ENCODE results near the gene ABCA7. TPM values are rescaled to one million over a fixed set of nuclear protein-coding genes. Genes with fewer than 3 reads are reported as not detected.

The ABCA7 gene
- total RNA-seq, 1 donor from 2014 or later, result 10.5 TPM

- intact Hi-C loops (cut with DNase I), result loop anchor here (10.0 kb wide), 1 partner anchor 169 kb away; the partner anchor contains the start of gene ARID3A
These were observed 53.4 kb downstream of the ABCA7 start for GRCh38 chr19:1093330-1093729.

GRCh38 chr19:1093811-1094553 is 54.1 kb downstream of the ABCA7 start:
- DNase-seq (ENCODE audit: low spot score), result no peak
- intact Hi-C loops (cut with DNase I), result loop anchor here (10.0 kb wide), 1 partner anchor 169 kb away; the partner anchor contains the start of gene ARID3A

More at GRCh38 chr19:1093330-1093729, 53.4 kb downstream of the ABCA7 start:
- DNase-seq (ENCODE audit: low spot score), result no peak

GRCh38 chr19:1094655-1094977 is 54.7 kb downstream of the ABCA7 start:
- intact Hi-C loops (cut with DNase I), result loop anchor here (10.0 kb wide), 1 partner anchor 170 kb away; the partner anchor contains the start of gene ARID3A
- no peak for DNase-seq (ENCODE audit: low spot score)

GRCh38 chr19:1094978-1095701 is 55.2 kb downstream of the ABCA7 start, which contains the start of gene POLR2E:
Gene POLR2E, minus strand, starts transcription at chr19:1095375. Its CDS starts 60 bp downstream, at chr19:1095315.
- intact Hi-C loops (cut with DNase I), result loop anchor here (10.0 kb wide), 1 partner anchor 170 kb away; the partner anchor contains the start of gene ARID3A
- DNase-seq (ENCODE audit: low spot score), result peak; percentile 100

- intact Hi-C loops (cut with DNase I), result loop anchor here (10.0 kb wide), 1 partner anchor 173 kb away; the partner anchor contains the start of gene ARID3A
These were observed 57.9 kb downstream of the ABCA7 start for GRCh38 chr19:1097810-1098176.

GRCh38 chr19:1098177-1099051 is 58.5 kb downstream of the ABCA7 start:
- no peak for DNase-seq (ENCODE audit: low spot score)
- intact Hi-C loops (cut with DNase I), result loop anchor here (10.0 kb wide), 1 partner anchor 174 kb away; the partner anchor contains the start of gene ARID3A

More at GRCh38 chr19:1097810-1098176, 57.9 kb downstream of the ABCA7 start:
- no peak for DNase-seq (ENCODE audit: low spot score)

GRCh38 chr19:1101337-1101698 is 61.4 kb downstream of the ABCA7 start:
- intact Hi-C loops (cut with DNase I), result no loop called here
- no peak for DNase-seq (ENCODE audit: low spot score)

GRCh38 chr19:1102407-1103131 is 62.7 kb downstream of the ABCA7 start:
- DNase-seq (ENCODE audit: low spot score), result no peak
- intact Hi-C loops (cut with DNase I), result loop anchor here (2.0 kb wide), 2 partner anchors 52 to 82 kb away; partner anchors contain the start of genes RNU6-2 and TMEM259

- intact Hi-C loops (cut with DNase I), result loop anchor here (2.0 kb wide), 2 partner anchors 52 to 82 kb away; partner anchors contain the start of genes RNU6-2 and TMEM259
- no peak for DNase-seq (ENCODE audit: low spot score)
These were observed 63.3 kb downstream of the ABCA7 start for GRCh38 chr19:1103132-1103707.

- intact Hi-C loops (cut with DNase I), result loop anchor here (2.0 kb wide), 2 partner anchors 51 to 83 kb away; partner anchors contain the start of genes RNU6-2 and TMEM259
These were observed 63.9 kb downstream of the ABCA7 start, which contains the start of gene GPX4 for GRCh38 chr19:1103708-1104310. Gene GPX4, plus strand, starts transcription at chr19:1103994. Its CDS starts 50 bp downstream, at chr19:1104044.

GRCh38 chr19:1104311-1105007 is 64.6 kb downstream of the ABCA7 start:
- intact Hi-C loops (cut with DNase I), result no loop called here
- DNase-seq (ENCODE audit: low spot score), result no peak

More at GRCh38 chr19:1103708-1104310, 63.9 kb downstream of the ABCA7 start, which contains the start of gene GPX4:
- peak; percentile 99 for DNase-seq (ENCODE audit: low spot score)

- intact Hi-C loops (cut with DNase I), result no loop called here
- no peak for DNase-seq (ENCODE audit: low spot score)
These were observed 65.3 kb downstream of the ABCA7 start for GRCh38 chr19:1105008-1105872.

GRCh38 chr19:1105873-1106840 is 66.2 kb downstream of the ABCA7 start:
- intact Hi-C loops (cut with DNase I), result no loop called here
- DNase-seq (ENCODE audit: low spot score), result no peak

- intact Hi-C loops (cut with DNase I), result no loop called here
- no peak for DNase-seq (ENCODE audit: low spot score)
These were observed 67.1 kb downstream of the ABCA7 start for GRCh38 chr19:1106841-1107660.

All from cardiac septum (tissue), 1 donor.